Stomach (tissue), 4 donors: ENCODE results near the gene PALLD.

ENCODE experiments used
- EP300 ChIP-seq: sonication (generic); formaldehyde crosslinking; IDR thresholded peaks from one replicate; pipeline ENCODE4 v1.6.1; 2017; ENCODE audit warnings: antibody characterized with exemption
- POLR2A ChIP-seq, 4 donors: fragments of 450-650 bp; IDR thresholded peaks; one replicate each; pipeline ENCODE4 v1.6.1; 2016; ENCODE audit warnings: antibody characterized with exemption in 4 of 4, control low read depth in 2 of 4, mild to moderate bottlenecking in 1 of 4, moderate library complexity in 1 of 4
- POLR2AphosphoS5 ChIP-seq, 3 donors: sonication (generic); formaldehyde crosslinking; IDR thresholded peaks; one replicate each; pipeline ENCODE4 v1.6.1; 2016; ENCODE audit warnings: antibody characterized with exemption in 3 of 3
- TF ChIP-seq, protein P1 (sequence below), 7 experiments: fragments of 450-650 bp in 4 of 7; fragments of 200-600 bp in 3 of 7; sonication (generic) in 3 of 7; IDR thresholded peaks; one replicate each; pipeline ENCODE4 v1.5.1; 2016 to 2019; ENCODE audit warnings: antibody characterized with exemption in 7 of 7, control low read depth in 2 of 7, mild to moderate bottlenecking in 1 of 7

DNA sequence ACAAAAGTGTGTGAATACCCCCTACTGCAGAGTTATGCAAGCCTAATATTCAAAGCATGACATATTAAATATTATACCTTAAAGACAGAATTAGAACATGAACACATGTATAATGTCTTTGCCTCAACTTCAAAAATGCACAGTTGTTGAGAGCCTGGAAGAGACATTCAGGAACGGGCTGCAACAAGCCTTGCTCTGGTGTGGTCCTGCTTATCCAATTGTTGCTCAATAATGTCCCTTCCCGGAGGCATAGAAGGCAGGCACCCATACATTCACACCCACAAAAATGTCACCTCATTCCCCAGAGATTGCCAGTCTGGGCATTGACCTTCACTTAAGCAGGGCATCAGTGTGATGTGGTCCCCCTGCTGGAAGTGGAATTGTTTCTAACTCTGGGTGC is 274.4 kb downstream of the PALLD start:
- no peak for TF ChIP-seq EP300
- no peak for TF ChIP-seq POLR2A (IDR thresholded peaks at IDR 0.05)
- TF ChIP-seq, protein P1, sequence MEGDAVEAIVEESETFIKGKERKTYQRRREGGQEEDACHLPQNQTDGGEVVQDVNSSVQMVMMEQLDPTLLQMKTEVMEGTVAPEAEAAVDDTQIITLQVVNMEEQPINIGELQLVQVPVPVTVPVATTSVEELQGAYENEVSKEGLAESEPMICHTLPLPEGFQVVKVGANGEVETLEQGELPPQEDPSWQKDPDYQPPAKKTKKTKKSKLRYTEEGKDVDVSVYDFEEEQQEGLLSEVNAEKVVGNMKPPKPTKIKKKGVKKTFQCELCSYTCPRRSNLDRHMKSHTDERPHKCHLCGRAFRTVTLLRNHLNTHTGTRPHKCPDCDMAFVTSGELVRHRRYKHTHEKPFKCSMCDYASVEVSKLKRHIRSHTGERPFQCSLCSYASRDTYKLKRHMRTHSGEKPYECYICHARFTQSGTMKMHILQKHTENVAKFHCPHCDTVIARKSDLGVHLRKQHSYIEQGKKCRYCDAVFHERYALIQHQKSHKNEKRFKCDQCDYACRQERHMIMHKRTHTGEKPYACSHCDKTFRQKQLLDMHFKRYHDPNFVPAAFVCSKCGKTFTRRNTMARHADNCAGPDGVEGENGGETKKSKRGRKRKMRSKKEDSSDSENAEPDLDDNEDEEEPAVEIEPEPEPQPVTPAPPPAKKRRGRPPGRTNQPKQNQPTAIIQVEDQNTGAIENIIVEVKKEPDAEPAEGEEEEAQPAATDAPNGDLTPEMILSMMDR (IDR thresholded peaks at IDR 0.05), result no peak
- TF ChIP-seq POLR2AphosphoS5 (IDR thresholded peaks at IDR 0.05), result no peak
